ENCODE measurements around the gene TTN.

Gene TTN

GRCh38 chr2:178523596-178524134 is 283.6 kb downstream of the TTN start:
- Histone ChIP-seq H4K20me1 (ENCODE audit: insufficient read depth, low read length, poor library complexity, severe bottlenecking) (no peaks in the 10 kb centered on the region), H3K9me2 (replicated peaks; ENCODE audit: low read depth, low read length) (no peaks in the 10 kb centered on the region), H3K4me3 (ENCODE audit: low read length, poor library complexity, severe bottlenecking) (no peak overlapping the region), H3K27me3 (ENCODE audit: insufficient read depth, low read length, poor library complexity, severe bottlenecking) (no peaks in the 10 kb centered on the region), H3F3A (ENCODE audit: low read depth) (no peaks in the 10 kb centered on the region), H3K4me1 (ENCODE audit: insufficient read depth, low read length, poor library complexity, severe bottlenecking) (no peaks in the 10 kb centered on the region), H3K9me3 (ENCODE audit: insufficient read depth, low read depth, low read length) (no peaks in the 10 kb centered on the region), H3K79me2 (ENCODE audit: insufficient read depth, low read length) (no peaks in the 10 kb centered on the region), H3K4me2 (ENCODE audit: low read depth, low read length, poor library complexity, severe bottlenecking) (no peak overlapping the region), H3K36me3 (ENCODE audit: insufficient read depth, low read length) (peaks cover 3% of the 10 kb centered on the region; the same call in 1 of the 2 replicates), H3K9ac (ENCODE audit: low read depth, low read length, poor library complexity, severe bottlenecking) (no peak overlapping the region), H2AFZ (ENCODE audit: low read length) (no peak overlapping the region)
- no peak for TF ChIP-seq EZH2phosphoT487 (IDR thresholded peaks at IDR 0.05; ENCODE audit: borderline replicate concordance)
- no peak for TF ChIP-seq CTCF (conservative IDR thresholded peaks at IDR 0.05; ENCODE audit: low read length)

- Histone ChIP-seq H3K9me3 (ENCODE audit: insufficient read depth, low read depth, low read length) (no peaks in the 10 kb centered on the region), H4K20me1 (ENCODE audit: insufficient read depth, low read length, poor library complexity, severe bottlenecking) (no peaks in the 10 kb centered on the region), H3K4me2 (ENCODE audit: low read depth, low read length, poor library complexity, severe bottlenecking) (no peak overlapping the region), H3K9me2 (replicated peaks; ENCODE audit: low read depth, low read length) (no peaks in the 10 kb centered on the region), H3K27me3 (ENCODE audit: insufficient read depth, low read length, poor library complexity, severe bottlenecking) (no peaks in the 10 kb centered on the region), H3K4me1 (ENCODE audit: insufficient read depth, low read length, poor library complexity, severe bottlenecking) (no peaks in the 10 kb centered on the region), H3K79me2 (ENCODE audit: insufficient read depth, low read length) (no peaks in the 10 kb centered on the region), H3K36me3 (ENCODE audit: insufficient read depth, low read length) (peaks cover 8% of the 10 kb centered on the region; the same call in 1 of the 2 replicates), H3K4me3 (ENCODE audit: low read length, poor library complexity, severe bottlenecking) (no peak overlapping the region), H3F3A (ENCODE audit: low read depth) (no peaks in the 10 kb centered on the region), H2AFZ (ENCODE audit: low read length) (no peak overlapping the region), H3K9ac (ENCODE audit: low read depth, low read length, poor library complexity, severe bottlenecking) (no peak overlapping the region)
- TF ChIP-seq EZH2phosphoT487 (IDR thresholded peaks at IDR 0.05; ENCODE audit: borderline replicate concordance) (no peak), CTCF (conservative IDR thresholded peaks at IDR 0.05; ENCODE audit: low read length) (peak; percentile 64)
Measured at GRCh38 chr2:178522950-178523595, 284.1 kb downstream of the TTN start.

- H3K4me2 ChIP-seq (ENCODE audit: low read depth, low read length, poor library complexity, severe bottlenecking), result no peak overlapping the region
- TF ChIP-seq CTCF (conservative IDR thresholded peaks at IDR 0.05; ENCODE audit: low read length), result no peak
- no peak for TF ChIP-seq EZH2phosphoT487 (IDR thresholded peaks at IDR 0.05; ENCODE audit: borderline replicate concordance)
- H3K4me3 ChIP-seq (ENCODE audit: low read length, poor library complexity, severe bottlenecking), result no peak overlapping the region
- no peaks in the 10 kb centered on the region for H3K79me2 ChIP-seq (ENCODE audit: insufficient read depth, low read length)
- H3K27me3 ChIP-seq (ENCODE audit: insufficient read depth, low read length, poor library complexity, severe bottlenecking), result no peaks in the 10 kb centered on the region
- H3K9me3 ChIP-seq (ENCODE audit: insufficient read depth, low read depth, low read length), result no peaks in the 10 kb centered on the region
- H3K9ac ChIP-seq (ENCODE audit: low read depth, low read length, poor library complexity, severe bottlenecking), result no peak overlapping the region
- no peaks in the 10 kb centered on the region for H3F3A ChIP-seq (ENCODE audit: low read depth)
- no peaks in the 10 kb centered on the region for H3K9me2 ChIP-seq (replicated peaks; ENCODE audit: low read depth, low read length)
- no peaks in the 10 kb centered on the region for H3K4me1 ChIP-seq (ENCODE audit: insufficient read depth, low read length, poor library complexity, severe bottlenecking)
- H3K36me3 ChIP-seq (ENCODE audit: insufficient read depth, low read length), result peaks cover 11% of the 10 kb centered on the region; the same call in 1 of the 2 replicates
- H4K20me1 ChIP-seq (ENCODE audit: insufficient read depth, low read length, poor library complexity, severe bottlenecking), result no peaks in the 10 kb centered on the region
- H2AFZ ChIP-seq (ENCODE audit: low read length), result no peak overlapping the region
Measured at GRCh38 chr2:178521304-178522150, 285.7 kb downstream of the TTN start.
